ENCODE measurements around the gene SYT17.

DNA sequence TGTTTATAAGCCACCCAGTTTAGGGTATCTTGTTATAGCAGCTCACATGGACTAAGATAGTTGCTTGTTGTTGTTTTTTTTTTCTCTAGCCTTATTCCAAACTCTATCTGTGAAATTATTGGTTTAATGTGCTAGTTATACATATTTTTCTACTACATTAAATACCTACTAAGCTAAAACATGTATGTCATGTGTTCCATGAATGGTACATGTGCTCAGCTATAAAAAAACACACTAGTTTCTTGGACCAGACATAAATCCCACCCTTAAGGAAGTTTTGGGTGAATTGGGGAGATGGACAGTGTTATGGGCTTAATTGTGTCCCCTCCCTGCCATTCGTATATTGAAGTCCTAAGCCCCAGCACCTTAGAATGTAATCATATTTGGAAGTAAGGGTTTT is 34.4 kb upstream of the SYT17 start:
- TF ChIP-seq, protein P1, sequence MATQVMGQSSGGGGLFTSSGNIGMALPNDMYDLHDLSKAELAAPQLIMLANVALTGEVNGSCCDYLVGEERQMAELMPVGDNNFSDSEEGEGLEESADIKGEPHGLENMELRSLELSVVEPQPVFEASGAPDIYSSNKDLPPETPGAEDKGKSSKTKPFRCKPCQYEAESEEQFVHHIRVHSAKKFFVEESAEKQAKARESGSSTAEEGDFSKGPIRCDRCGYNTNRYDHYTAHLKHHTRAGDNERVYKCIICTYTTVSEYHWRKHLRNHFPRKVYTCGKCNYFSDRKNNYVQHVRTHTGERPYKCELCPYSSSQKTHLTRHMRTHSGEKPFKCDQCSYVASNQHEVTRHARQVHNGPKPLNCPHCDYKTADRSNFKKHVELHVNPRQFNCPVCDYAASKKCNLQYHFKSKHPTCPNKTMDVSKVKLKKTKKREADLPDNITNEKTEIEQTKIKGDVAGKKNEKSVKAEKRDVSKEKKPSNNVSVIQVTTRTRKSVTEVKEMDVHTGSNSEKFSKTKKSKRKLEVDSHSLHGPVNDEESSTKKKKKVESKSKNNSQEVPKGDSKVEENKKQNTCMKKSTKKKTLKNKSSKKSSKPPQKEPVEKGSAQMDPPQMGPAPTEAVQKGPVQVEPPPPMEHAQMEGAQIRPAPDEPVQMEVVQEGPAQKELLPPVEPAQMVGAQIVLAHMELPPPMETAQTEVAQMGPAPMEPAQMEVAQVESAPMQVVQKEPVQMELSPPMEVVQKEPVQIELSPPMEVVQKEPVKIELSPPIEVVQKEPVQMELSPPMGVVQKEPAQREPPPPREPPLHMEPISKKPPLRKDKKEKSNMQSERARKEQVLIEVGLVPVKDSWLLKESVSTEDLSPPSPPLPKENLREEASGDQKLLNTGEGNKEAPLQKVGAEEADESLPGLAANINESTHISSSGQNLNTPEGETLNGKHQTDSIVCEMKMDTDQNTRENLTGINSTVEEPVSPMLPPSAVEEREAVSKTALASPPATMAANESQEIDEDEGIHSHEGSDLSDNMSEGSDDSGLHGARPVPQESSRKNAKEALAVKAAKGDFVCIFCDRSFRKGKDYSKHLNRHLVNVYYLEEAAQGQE (IDR thresholded peaks at IDR 0.05; ENCODE audit: insufficient read depth in 1 of 2, low read depth in 2 of 2, low read length in 2 of 2): no peak
- TF ChIP-seq POLR2AphosphoS5 (IDR thresholded peaks at IDR 0.05; ENCODE audit: low read depth, low read length): no peak
